Activated T-cell treated with anti-CD3 and anti-CD28 coated beads, Interleukin-2, amount 50 U/mL, for 1 hour (primary cell): ENCODE results near the gene PTPRN2.
"Not testable (repeated sequence)": the region's sequence is repeated elsewhere in the genome, so short reads cannot be mapped to it uniquely, and the experiment has no call there.

ENCODE experiments used
- DNase-seq: peaks from one replicate; pipeline ENCODE4 v3.0.0-alpha.2; 2020

The PTPRN2 gene

GRCh38 chr7:157752832-157753291, 834.8 kb downstream of the PTPRN2 start:
- peak; percentile 9 for DNase-seq

- peak; percentile 12 for DNase-seq
Measured at GRCh38 chr7:157751951-157752673, 835.5 kb downstream of the PTPRN2 start.

- no peak for DNase-seq
Measured at GRCh38 chr7:157751406-157751805, 836.2 kb downstream of the PTPRN2 start.

GRCh38 chr7:157750291-157750690, 837.3 kb downstream of the PTPRN2 start:
- DNase-seq: no peak

GRCh38 chr7:157745721-157746709, 841.6 kb downstream of the PTPRN2 start:
- DNase-seq: peak; percentile 12

GRCh38 chr7:157744786-157745601, 842.6 kb downstream of the PTPRN2 start:
- DNase-seq: no peak

GRCh38 chr7:157743781-157744525, 843.7 kb downstream of the PTPRN2 start:
- DNase-seq: peak; percentile 1

GRCh38 chr7:157740251-157740798, 847.3 kb downstream of the PTPRN2 start:
- no peak for DNase-seq

- DNase-seq: no peak
Measured at GRCh38 chr7:157739650-157740049, 848.0 kb downstream of the PTPRN2 start.

- DNase-seq: no peak
Measured at GRCh38 chr7:157739031-157739430, 848.6 kb downstream of the PTPRN2 start.

GRCh38 chr7:157738066-157738460, 849.6 kb downstream of the PTPRN2 start:
- no peak for DNase-seq

GRCh38 chr7:157737151-157738065, 850.2 kb downstream of the PTPRN2 start:
- no peak for DNase-seq

- no peak for DNase-seq
Measured at GRCh38 chr7:157736341-157736740, 851.3 kb downstream of the PTPRN2 start.

- no peak for DNase-seq
Measured at GRCh38 chr7:157735826-157736225, 851.8 kb downstream of the PTPRN2 start.

GRCh38 chr7:157734676-157735640, 852.7 kb downstream of the PTPRN2 start:
- DNase-seq: no peak

GRCh38 chr7:157733760-157734395, 853.7 kb downstream of the PTPRN2 start:
- DNase-seq: not testable (repeated sequence)

- no peak for DNase-seq
Measured at GRCh38 chr7:157731126-157731525, 856.5 kb downstream of the PTPRN2 start.

GRCh38 chr7:157730614-157731013, 857.0 kb downstream of the PTPRN2 start:
- no peak for DNase-seq

GRCh38 chr7:157729566-157729965, 858.1 kb downstream of the PTPRN2 start:
- no peak for DNase-seq
